A673 (cell line): ENCODE data around the gene DDX3X. TPM values are rescaled to one million over a fixed set of nuclear protein-coding genes. Genes with fewer than 3 reads are reported as not detected.

Experiments
- BruUV-seq: library from RNA; stranded (reverse); fragments of 400-500 nt; replicated peaks from 2 replicates; lab custom pipeline; 2021; lab: Mats Ljungman, UMichigan
- CTCF ChIA-PET: fragments of 300-600 bp; sonication (Branson Sonifier 250); formaldehyde crosslinking; loops from one replicate; lab custom pipeline; 2022; ENCODE audit warnings: antibody characterized with exemption; lab: Charles Lee
- POLR2A ChIA-PET: fragments of 300-600 bp; sonication (Branson Sonifier 250); formaldehyde crosslinking; loops from one replicate; lab custom pipeline; 2022; ENCODE audit warnings: antibody characterized with exemption; ENCODE audit not compliant: low non-redundant PET; lab: Charles Lee
- DNase-seq: peaks from one replicate; pipeline ENCODE4 v3.0.0-alpha.2; 2015; ENCODE audit warnings: low spot score
- H3K27ac ChIP-seq: fragments of 200-600 bp; sonication (generic); 2 replicates; pipeline ENCODE4 v1.5.1; 2016; ENCODE audit warnings: mixed run types, low read depth, mild to moderate bottlenecking, mixed read lengths, antibody characterized with exemption, low read length; ENCODE audit not compliant: poor library complexity, severe bottlenecking
- H3K27me3 ChIP-seq: fragments of 200-600 bp; sonication (generic); replicated peaks from 2 replicates; pipeline ENCODE4 v1.6.1; 2017; ENCODE audit warnings: mixed run types, low read depth, mild to moderate bottlenecking, mixed read lengths, antibody characterized with exemption, low read length; ENCODE audit not compliant: insufficient read depth, poor library complexity
- H3K36me3 ChIP-seq: fragments of 200-600 bp; sonication (generic); 2 replicates; pipeline ENCODE4 v1.6.1; 2016; ENCODE audit warnings: mixed run types, mild to moderate bottlenecking, mixed read lengths, antibody characterized with exemption, low read length; ENCODE audit not compliant: insufficient read depth, poor library complexity, severe bottlenecking
- H3K4me1 ChIP-seq: fragments of 200-600 bp; sonication (generic); 2 replicates; pipeline ENCODE4 v1.6.1; 2017; ENCODE audit warnings: mixed run types, mild to moderate bottlenecking, mixed read lengths, antibody characterized with exemption, low read length; ENCODE audit not compliant: insufficient read depth, poor library complexity, severe bottlenecking
- H3K4me3 ChIP-seq: fragments of 200-600 bp; sonication (generic); 2 replicates; pipeline ENCODE4 v1.5.1; 2016; ENCODE audit warnings: low read depth, mixed run types, mild to moderate bottlenecking, mixed read lengths, low read length; ENCODE audit not compliant: poor library complexity, severe bottlenecking
- H3K9me3 ChIP-seq: fragments of 200-600 bp; sonication (generic); 2 replicates; pipeline ENCODE4 v1.6.1; 2016; ENCODE audit warnings: mixed run types, low read depth, mild to moderate bottlenecking, mixed read lengths, antibody characterized with exemption, low read length; ENCODE audit not compliant: poor library complexity, severe bottlenecking
- CTCF ChIP-seq: fragments of 300-800, 200-600 bp; sonication (generic); conservative IDR thresholded peaks from 2 replicates; pipeline ENCODE4 v1.5.1; 2017; ENCODE audit warnings: low read depth, mild to moderate bottlenecking, antibody characterized with exemption, low read length, moderate library complexity, mixed read lengths
- EZH2 ChIP-seq: fragments of 200-600 bp; sonication (generic); IDR thresholded peaks from 2 replicates; pipeline ENCODE4 v1.6.1; 2017; ENCODE audit warnings: borderline replicate concordance, low read depth, mild to moderate bottlenecking, mixed read lengths, antibody characterized with exemption, low read length; ENCODE audit not compliant: poor library complexity, severe bottlenecking
- intact Hi-C: fragments of 100-400 bp; cut with micrococcal nuclease; formaldehyde crosslinking; loops from one replicate; pipeline ENCODE4 v1.10.0; 2022; ENCODE audit not compliant: unreplicated experiment
- total RNA-seq: library from RNA; stranded (reverse); gene quantifications from 2 replicates; pipeline ENCODE4 v1.2.3, GENCODE V29; 2021

The DDX3X gene
- total RNA-seq, 1 experiment from 2014 or later = 454 TPM

- ChIA-PET CTCF (no interaction called here), POLR2A (no interaction called here)
- TF ChIP-seq EZH2 = no peak
- TF ChIP-seq CTCF = no peak
- DNase-seq = no peak
- no peaks in the 10 kb centered on the region for H3K9me3 ChIP-seq
- no peak overlapping the region for H3K4me3 ChIP-seq
- no peaks in the 10 kb centered on the region for H3K4me1 ChIP-seq
- no peaks in the 10 kb centered on the region for H3K27me3 ChIP-seq
- no TSS peak for BruUV-seq
- H3K27ac ChIP-seq = no peak overlapping the region
- no peaks in the 10 kb centered on the region for H3K36me3 ChIP-seq
- intact Hi-C loops = no loop called here
Measured at GRCh38 chrX:41406201-41406600, 72.2 kb downstream of the DDX3X start.

GRCh38 chrX:41407816-41408215, 73.9 kb downstream of the DDX3X start:
- no TSS peak for BruUV-seq
- H3K4me3 ChIP-seq = no peak overlapping the region
- CTCF ChIA-PET = no interaction called here
- H3K27ac ChIP-seq = no peak overlapping the region
- TF ChIP-seq CTCF (no peak), EZH2 (no peak)
- no peaks in the 10 kb centered on the region for H3K27me3 ChIP-seq
- no peaks in the 10 kb centered on the region for H3K4me1 ChIP-seq
- no peaks in the 10 kb centered on the region for H3K9me3 ChIP-seq
- no peaks in the 10 kb centered on the region for H3K36me3 ChIP-seq
- DNase-seq = no peak
- intact Hi-C loops = no loop called here
- POLR2A ChIA-PET = interaction anchor here (0.5 kb wide), 1 partner anchor 70 kb away, joined by 4 read pairs; no protein-coding TSS in a partner anchor

GRCh38 chrX:41408576-41408975, 74.6 kb downstream of the DDX3X start:
- intact Hi-C loops = no loop called here
- POLR2A ChIA-PET = no interaction called here
- TF ChIP-seq EZH2 = no peak
- TF ChIP-seq CTCF = no peak
- no TSS peak for BruUV-seq
- no peaks in the 10 kb centered on the region for H3K36me3 ChIP-seq
- no peaks in the 10 kb centered on the region for H3K27me3 ChIP-seq
- H3K4me1 ChIP-seq = no peaks in the 10 kb centered on the region
- no peak overlapping the region for H3K4me3 ChIP-seq
- CTCF ChIA-PET = interaction anchor here (0.8 kb wide), 1 partner anchor 116 kb away, joined by 3 read pairs; no protein-coding TSS in a partner anchor
- DNase-seq = no peak
- no peaks in the 10 kb centered on the region for H3K9me3 ChIP-seq
- H3K27ac ChIP-seq = no peak overlapping the region
